Pulmonary artery endothelial cell (primary cell): Measurements from ENCODE around the gene BRPF3. TPM values are rescaled to one million over a fixed set of nuclear protein-coding genes. Genes with fewer than 3 reads are reported as not detected.

ENCODE experiments used
- DNase-seq: peaks from one replicate; pipeline ENCODE4 v3.0.0-alpha.2; 2011; ENCODE audit warnings: low read depth, low spot score
- total RNA-seq: library from RNA; depleted of rRNA; stranded (reverse); fragments of >200 nt; gene quantifications from 2 replicates; pipeline ENCODE4 v1.2.3, GENCODE V29; 2014

Gene BRPF3
- total RNA-seq, 1 donor from 2014 or later = 8.0 TPM

DNA sequence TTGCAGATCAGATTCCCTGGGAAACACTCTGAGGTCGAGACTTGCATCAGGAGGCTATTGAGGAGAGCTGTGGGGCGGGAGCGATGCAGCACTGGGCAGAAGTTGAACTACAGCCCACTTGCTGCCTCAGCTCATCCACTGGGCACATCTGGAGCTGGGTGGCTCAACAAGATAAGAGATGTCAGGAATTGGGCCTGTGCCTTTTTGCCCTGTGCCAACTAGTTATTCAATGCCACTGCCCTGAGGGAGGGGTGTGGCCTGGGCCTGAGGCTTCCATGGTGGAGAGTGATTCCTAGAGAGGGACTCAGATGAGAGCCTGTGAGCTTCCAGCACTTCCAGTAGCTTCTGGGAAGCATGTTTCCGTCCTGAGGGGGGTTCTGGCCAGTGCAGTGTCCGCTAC, 32.7 kb downstream of the BRPF3 start:
- DNase-seq = no peak

DNA sequence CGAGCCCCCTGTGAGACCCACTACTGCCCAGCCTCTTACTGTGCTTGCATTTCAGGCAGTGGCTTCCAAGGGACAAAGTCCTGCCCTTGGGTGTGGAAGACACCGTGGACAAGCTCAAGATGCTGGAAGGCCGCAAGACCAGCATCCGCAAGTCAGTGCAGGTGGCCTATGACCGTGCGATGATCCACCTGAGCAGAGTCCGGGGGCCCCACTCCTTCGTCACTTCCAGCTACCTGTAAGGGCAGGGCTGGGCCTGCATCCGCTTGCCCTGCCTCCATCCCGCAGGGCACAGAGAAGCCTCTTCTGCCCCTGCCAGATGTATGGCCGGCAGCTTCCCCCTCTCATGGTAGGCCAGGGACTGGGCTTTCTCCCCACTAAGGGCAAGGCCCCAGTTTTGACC, 33.8 kb downstream of the BRPF3 start:
- DNase-seq = no peak

DNA sequence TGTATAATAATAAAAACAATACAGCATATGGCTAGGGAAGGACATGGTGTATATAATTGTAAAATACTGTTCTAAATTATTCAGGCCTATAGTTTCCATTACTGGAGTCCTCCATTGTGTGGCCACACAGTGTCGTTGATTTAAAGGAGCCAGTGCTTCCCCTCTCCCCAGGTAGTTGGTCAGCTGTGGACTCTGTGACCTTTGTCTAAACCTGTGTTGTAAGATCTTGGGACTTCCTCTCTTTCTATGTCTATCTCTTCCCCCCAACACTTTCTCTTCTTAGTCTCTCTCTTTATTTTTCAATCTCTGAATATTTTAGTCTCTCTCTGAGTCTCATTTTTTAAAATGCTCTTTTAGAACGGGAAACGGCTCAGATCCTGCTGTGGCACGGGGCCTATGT, 35.6 kb downstream of the BRPF3 start:
- no peak for DNase-seq

DNA sequence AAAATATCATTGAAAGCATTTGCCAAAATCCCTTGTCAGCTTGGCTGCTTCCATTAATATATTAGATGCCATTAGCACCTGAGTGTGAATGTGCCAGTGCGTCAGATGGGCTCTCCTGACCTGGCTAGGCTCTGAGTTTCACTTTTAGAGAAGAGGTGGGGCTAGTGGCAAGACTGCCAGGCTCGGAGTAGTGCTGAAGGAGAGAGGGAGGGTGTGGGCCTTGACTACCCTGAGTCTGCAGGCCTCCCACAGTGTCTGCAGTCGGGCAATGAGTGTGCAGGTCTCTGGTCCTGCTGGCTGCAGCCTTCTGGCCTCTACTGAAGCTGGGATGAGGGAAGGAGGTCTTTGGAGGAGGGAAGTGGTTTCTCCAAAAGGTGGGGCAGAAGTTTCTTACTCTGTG, 38.8 kb downstream of the BRPF3 start:
- no peak for DNase-seq

DNA sequence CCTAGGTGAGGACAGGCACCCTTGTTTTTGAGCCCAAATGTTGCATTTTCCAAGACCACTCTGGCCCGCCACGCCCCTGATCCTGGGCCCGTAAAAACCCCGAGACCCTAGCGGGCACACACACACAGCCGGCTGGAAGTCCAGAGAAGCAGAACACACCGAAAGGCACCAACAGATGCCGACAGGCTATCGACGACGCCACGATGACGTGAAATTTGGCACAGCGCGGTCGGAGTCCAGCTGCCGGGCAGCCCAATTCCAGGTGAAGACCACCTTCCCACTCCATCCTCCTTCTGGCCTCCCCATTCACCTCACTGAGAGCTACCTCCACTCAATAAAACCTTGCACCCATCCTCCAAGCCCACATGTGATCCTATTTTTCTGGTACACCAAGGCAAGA, 39.3 kb downstream of the BRPF3 start:
- no peak for DNase-seq

DNA sequence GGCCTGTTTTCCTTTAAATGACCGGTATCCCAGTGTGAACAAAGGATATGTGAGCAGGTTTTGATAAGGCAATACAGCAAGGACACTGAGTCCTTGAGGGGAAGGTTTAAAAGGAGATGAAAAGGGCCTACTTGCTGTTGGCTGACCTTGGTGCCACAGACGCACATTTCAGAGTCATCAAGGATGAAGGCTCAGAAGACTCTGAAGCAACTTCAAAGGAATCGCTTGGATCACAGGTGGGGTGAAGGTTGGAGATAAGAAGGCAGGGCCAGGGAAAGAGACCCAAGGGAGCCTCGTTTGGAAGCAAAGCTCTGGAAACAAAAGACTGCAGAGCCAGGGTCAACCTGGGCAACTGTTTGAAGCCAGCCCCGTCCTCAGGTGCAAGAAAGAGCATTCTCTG, 43.2 kb downstream of the BRPF3 start:
- DNase-seq = no peak

DNA sequence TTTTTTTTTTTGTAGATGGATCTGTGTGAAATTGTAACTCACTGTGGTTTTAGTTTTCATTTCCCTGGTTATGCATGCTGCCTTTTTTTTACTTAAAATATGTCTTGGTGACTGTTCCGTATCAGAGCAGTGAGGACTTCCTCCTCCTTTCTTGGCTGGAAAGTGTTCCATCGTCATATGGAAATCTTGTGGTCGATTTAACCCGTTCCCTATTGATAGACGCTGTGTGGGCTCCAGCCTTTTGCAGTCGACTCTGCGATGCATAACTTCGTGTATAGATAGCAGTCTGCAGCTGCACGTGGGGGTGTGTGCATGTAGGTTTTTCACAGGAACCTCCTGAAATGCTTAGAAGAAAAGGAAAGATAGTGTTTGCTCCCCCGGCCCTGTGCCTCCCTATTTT, 45.2 kb downstream of the BRPF3 start:
- DNase-seq = no peak

- no peak for DNase-seq
Measured at GRCh38 chr6:36242161-36242560, 45.6 kb downstream of the BRPF3 start.

GRCh38 chr6:36242626-36243025, 46.1 kb downstream of the BRPF3 start:
- DNase-seq = no peak

DNA sequence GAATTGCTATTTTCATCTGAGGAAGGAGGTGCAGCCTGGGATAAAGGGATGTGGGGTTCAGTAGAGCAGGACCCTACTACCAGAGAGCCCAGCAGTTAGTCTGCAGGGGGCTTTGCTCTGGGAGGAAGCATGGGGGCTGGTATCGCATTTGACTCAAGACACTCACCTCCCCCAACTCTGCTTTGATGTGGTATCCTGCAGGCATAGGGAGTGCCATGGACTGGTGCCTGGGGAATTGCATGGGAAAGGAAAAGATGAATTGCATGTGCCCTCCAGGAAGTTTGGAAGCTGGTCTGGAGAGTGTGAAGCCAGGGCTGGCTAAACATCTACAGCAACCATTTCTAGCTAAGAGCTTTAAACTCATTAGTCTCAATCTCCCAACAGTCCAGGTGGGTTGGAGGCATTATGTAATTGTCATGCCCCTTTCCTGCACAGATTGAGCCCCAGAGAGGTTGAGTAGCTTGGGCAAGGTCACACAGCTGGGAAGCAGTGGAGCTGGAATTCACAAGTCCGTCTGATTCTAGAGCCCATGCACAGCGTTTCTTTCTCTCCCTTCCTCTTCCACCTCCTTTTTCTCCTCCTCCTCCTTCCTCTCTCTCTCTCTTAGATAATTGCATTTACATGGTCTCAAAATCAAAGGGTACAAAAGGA, 47.1 kb downstream of the BRPF3 start:
- DNase-seq = no peak

GRCh38 chr6:36244641-36245280, 48.2 kb downstream of the BRPF3 start:
- peak; percentile 41 for DNase-seq

GRCh38 chr6:36245572-36246061, 49.1 kb downstream of the BRPF3 start:
- no peak for DNase-seq

DNA sequence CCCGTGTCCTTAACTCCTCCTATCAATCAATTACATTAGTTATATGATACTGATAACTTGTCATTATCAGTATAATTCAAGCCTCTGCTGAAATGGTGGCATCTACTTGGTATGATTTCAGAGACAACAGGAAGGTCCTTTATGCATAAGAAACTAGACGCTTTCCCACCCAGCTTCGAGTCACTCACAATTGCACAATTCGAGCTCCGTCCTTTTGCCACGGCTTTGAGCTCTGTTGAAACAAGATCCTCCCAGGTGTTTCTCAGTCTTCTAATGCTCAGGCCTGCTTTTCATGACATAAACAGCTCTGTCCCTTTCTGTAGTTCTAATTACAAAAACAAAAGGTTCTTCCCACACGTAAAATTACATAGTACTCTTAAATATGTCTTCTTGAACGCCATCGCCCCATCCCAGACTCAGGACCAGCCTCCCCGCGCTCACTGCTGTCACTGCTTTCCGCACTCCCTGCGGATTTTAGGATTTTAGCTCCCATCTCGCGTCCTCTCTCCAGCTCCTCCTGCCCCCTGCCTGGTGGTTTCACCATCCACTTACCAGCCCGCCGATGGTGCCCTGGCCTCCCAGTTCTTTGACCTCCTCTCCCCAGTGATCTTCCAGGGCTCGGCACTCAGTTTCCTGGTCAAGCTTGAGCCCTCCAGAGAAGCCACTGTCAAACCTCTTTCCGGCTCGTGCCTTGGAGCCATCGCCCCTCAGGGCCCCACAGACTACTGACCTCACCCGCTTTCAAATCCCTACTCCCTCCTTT, 50.1 kb downstream of the BRPF3 start:
- no peak for DNase-seq

DNA sequence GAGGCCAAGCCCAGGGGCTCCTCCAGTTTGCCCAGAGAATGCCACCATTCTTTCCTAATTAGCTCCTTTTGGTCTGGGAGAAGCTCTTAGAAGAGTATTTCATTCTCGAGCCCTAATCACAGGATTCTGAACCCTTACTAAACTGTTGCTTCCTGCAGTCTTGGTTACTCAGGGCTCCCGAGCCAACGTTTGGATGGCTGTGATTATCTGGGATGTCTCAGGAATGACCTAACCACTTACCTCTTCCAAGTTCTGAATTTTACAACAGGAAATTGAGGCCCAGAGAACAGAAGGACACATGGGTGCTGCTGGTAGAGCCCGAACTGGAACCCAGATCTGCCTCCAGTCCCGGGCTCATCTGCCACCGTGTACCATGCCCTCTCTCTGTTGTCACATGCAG, 51.1 kb downstream of the BRPF3 start:
- DNase-seq = peak; percentile 40

DNA sequence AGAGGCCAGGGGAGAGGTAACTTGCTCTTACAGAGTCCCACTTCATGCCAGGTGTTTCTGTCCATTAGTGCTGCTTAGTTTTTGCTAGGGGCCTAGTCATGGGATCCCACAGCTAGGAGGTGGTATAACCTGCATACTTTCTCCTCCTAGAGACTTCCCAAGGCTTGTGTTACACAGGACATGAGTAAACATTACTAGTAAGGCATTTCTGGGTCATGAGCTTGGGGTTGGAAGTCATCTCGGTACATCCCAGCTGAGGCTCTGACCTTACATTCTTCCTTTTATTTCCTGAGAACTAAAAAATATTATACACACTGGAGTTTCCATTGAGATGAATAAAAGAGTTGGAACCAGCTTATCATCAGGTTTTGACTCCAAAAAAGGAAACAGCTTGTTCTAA, 52.4 kb downstream of the BRPF3 start:
- DNase-seq = peak; percentile 84

- no peak for DNase-seq
Measured at GRCh38 chr6:36249536-36249935, 53.0 kb downstream of the BRPF3 start.

- DNase-seq = no peak
Measured at GRCh38 chr6:36252005-36252404, 55.5 kb downstream of the BRPF3 start.

- no peak for DNase-seq
Measured at GRCh38 chr6:36263390-36264000, 67.0 kb downstream of the BRPF3 start.

- DNase-seq = no peak
Measured at GRCh38 chr6:36265744-36266143, 69.2 kb downstream of the BRPF3 start.

- no peak for DNase-seq
Measured at GRCh38 chr6:36266913-36267644, 70.5 kb downstream of the BRPF3 start.

DNA sequence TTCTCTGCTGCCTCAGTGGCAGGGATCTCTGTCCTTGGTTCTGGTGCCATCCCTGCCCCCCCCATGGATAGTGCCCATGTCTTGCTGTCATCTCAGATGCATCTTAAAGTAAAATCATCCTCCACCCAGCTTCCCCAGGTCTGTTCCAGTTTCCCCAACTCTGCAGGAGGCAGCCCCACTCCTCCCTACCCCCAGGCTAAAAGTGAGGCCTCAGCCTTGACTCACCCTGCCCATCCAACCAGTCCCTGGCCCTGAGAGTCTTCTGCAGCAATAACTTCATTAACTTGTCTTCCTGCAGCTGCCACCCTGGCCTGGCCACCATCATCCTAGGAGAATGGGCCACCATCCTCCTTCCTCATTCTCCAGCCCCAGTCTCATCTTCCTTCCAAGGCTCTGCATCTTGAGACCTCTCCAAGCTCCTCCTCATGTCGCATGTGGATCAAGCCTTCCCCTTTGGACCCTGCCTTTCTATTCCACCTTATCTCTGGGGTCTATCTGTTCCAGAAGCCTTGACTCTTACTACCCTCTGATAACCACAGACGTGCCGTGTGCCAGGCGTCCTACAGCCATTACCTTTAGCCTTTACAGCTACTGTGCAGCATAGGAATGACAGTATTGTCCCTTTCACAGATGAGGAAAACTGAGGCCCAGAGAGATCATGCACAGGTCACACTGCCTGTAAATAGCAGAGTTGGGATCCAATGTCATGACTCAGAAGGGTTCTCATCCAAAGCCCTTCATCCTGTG, 71.4 kb downstream of the BRPF3 start:
- DNase-seq = no peak
